ENCODE data around the gene OR5K2. TPM values are rescaled to one million over a fixed set of nuclear protein-coding genes. Genes with fewer than 3 reads are reported as not detected.

OR5K2 gene
- total RNA-seq, 1 donor from 2014 or later: not detected

DNA sequence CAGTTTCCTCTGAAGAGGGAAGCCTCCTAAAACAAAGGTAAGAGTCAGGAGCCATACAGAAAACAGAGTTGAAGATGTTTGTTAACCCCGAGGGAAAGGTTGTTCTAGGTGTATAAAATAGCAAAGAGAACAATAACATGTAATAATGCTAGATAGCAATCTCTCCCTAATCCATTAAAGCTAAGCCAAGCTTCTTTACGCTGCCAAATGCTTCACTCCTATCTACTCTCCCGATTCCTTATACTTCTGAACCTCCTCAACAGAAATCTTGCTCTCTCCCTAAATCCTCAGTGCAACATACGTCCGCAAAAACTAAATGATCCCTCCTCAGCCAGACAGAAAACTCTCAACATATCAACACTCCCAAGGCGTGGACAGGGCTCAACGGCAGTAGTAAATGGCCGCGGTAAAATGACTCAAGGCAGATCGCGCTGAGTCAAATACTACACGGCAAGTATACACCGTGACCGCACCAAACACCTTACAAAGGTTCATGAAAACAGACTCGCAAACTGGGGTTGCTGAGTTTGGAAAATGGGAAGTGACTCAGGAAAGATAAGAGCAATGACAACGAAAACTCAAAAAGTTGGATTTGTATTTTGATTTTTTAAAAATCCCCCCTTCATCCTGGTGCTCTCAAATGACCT is 24.5 kb downstream of the OR5K2 start:
- H3K9me3 ChIP-seq: no peaks in the 10 kb centered on the region
- DNase-seq (peak; percentile 44), ATAC-seq (peak; percentile 73 to 80)
- H3K36me3 ChIP-seq: peaks cover 25% of the 10 kb centered on the region
- peaks cover 21% of the 10 kb centered on the region for H3K4me1 ChIP-seq
- intact Hi-C loops (cut with DNase I): no loop called here
- peak overlapping the region; percentile 75 for H3K4me3 ChIP-seq
- TF ChIP-seq, protein P1, sequence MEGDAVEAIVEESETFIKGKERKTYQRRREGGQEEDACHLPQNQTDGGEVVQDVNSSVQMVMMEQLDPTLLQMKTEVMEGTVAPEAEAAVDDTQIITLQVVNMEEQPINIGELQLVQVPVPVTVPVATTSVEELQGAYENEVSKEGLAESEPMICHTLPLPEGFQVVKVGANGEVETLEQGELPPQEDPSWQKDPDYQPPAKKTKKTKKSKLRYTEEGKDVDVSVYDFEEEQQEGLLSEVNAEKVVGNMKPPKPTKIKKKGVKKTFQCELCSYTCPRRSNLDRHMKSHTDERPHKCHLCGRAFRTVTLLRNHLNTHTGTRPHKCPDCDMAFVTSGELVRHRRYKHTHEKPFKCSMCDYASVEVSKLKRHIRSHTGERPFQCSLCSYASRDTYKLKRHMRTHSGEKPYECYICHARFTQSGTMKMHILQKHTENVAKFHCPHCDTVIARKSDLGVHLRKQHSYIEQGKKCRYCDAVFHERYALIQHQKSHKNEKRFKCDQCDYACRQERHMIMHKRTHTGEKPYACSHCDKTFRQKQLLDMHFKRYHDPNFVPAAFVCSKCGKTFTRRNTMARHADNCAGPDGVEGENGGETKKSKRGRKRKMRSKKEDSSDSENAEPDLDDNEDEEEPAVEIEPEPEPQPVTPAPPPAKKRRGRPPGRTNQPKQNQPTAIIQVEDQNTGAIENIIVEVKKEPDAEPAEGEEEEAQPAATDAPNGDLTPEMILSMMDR (IDR thresholded peaks at IDR 0.05): no peak
- H3K27me3 ChIP-seq (ENCODE audit: low read depth): no peaks in the 10 kb centered on the region
- peak overlapping the region; percentile 94 for H3K27ac ChIP-seq

DNA sequence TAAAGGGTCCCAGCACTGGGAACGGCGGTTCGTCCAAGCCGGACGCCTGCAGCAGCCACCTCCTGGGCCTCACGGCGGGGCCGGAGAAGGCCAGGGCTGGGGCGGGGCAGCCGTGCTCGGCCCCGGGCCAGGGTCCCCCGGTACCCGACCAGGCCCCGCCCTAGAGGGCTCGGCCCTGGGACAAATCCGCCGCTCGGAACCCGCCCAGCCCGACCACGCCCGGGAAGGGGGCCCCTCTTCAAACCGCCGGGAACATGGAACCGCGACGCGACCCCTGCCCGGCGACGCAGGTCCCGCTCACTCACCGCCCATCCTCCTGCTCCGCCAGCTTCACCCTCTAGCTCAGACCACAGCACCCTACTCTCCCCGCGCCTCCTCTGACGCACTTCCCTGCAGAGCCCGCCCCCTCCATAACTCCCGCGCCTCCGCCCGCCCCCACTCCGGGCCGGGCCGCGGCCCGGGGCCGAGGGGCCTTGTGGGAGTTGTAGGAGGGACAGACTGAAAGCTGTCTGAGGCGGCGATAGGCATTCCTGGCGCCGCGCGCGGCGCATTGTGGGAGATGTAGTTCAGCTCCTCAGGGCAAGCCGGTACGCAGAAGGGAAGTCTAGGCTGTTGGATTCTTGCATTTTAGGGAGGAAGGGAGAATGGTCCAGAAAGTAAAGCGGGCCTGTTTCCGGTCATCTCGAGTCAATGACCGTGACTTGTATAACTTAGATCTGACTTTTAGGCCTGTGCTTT is 25.2 kb downstream of the OR5K2 start, which contains the start of gene CLDND1:
TSS of gene CLDND1 (minus strand) at position 359 of the 738 bp plus-strand sequence. CDS start 1,478 bp downstream, outside the sequence.
- Histone ChIP-seq H3K4me1 (peaks cover 21% of the 10 kb centered on the region), H3K4me3 (peak within 1 kb of the TSS; percentile 75), H3K27me3 (ENCODE audit: low read depth) (no peaks in the 10 kb centered on the region), H3K36me3 (peaks cover 18% of the 10 kb centered on the region), H3K9me3 (no peaks in the 10 kb centered on the region), H3K27ac (peak within 1 kb of the TSS; percentile 94)
- intact Hi-C loops (cut with DNase I): no loop called here
- peak; percentile 100 for ATAC-seq
- peak; percentile 99 for DNase-seq
- TF ChIP-seq, protein P1 (IDR thresholded peaks at IDR 0.05): no peak

DNA sequence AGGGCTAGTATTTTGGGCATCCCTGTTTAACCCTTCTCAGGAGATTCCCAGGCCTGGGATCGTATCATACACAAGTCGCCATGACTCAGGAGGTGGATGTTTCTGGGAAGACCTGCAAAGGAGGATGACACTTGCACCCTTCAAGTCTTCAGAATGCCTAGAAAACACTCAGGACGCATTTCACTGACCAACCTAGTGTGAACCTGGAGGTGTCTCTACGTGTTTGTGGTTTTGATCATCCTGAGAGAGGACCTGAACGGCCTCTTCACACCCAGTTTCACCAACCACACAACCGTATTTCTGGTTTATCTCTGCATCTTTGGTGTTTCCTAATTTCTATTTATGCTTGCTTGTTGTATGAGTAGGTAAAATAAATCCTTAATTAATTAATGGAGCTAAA is 28.0 kb downstream of the OR5K2 start:
- no peak overlapping the region for H3K27ac ChIP-seq
- no peaks in the 10 kb centered on the region for H3K36me3 ChIP-seq
- intact Hi-C loops (cut with DNase I): no loop called here
- H3K4me1 ChIP-seq: peaks cover 13% of the 10 kb centered on the region
- no peaks in the 10 kb centered on the region for H3K9me3 ChIP-seq
- no peaks in the 10 kb centered on the region for H3K27me3 ChIP-seq (ENCODE audit: low read depth)
- DNase-seq: no peak
- ATAC-seq: no peak
- TF ChIP-seq, protein P1 (IDR thresholded peaks at IDR 0.05): no peak
- no peak overlapping the region for H3K4me3 ChIP-seq

DNA sequence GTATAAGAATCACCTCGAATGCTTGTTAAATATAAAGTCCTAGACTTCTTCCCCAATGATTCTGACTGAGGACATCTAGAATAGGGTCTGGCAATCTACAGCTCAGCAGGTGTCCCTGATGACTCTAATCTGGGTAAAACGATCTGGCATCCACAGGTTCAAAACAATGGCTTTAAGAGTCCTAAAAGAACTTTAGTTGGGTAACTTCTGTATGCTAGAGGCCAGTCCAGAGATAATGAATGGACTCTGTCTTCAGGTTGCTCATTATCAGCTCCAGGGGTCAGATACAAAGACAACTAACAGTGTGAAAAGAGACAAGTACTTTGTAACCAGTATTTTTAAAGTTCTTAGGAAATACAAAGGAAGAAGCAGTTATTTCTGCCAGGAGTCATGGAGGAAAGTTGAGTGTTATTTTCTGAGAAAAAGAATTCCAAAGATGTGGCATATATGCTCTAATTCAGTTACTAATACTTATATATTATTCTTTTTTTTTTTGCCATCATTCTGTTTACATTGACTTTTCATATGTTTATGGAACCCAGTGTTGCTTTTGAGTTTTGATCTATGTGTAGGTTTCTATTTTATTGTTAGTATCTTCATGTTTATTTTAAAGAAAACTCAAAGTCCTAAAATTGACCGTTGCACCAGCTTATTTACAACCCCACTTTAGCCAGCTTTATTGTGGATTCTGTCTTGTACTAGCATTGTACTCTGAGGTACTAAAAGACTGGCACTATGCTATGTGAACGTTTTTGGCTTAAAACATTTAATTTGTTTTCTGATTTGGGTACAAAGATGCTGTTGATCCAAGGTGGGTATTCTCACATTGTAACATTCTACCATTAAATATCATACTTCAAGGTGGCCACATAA is 31.2 kb downstream of the OR5K2 start:
- Histone ChIP-seq H3K9me3 (no peaks in the 10 kb centered on the region), H3K36me3 (no peaks in the 10 kb centered on the region), H3K27me3 (ENCODE audit: low read depth) (no peaks in the 10 kb centered on the region), H3K4me1 (no peaks in the 10 kb centered on the region), H3K4me3 (no peak overlapping the region), H3K27ac (no peak overlapping the region)
- intact Hi-C loops (cut with DNase I): no loop called here
- no peak for ATAC-seq
- TF ChIP-seq, protein P1 (IDR thresholded peaks at IDR 0.05): no peak
- DNase-seq: no peak

DNA sequence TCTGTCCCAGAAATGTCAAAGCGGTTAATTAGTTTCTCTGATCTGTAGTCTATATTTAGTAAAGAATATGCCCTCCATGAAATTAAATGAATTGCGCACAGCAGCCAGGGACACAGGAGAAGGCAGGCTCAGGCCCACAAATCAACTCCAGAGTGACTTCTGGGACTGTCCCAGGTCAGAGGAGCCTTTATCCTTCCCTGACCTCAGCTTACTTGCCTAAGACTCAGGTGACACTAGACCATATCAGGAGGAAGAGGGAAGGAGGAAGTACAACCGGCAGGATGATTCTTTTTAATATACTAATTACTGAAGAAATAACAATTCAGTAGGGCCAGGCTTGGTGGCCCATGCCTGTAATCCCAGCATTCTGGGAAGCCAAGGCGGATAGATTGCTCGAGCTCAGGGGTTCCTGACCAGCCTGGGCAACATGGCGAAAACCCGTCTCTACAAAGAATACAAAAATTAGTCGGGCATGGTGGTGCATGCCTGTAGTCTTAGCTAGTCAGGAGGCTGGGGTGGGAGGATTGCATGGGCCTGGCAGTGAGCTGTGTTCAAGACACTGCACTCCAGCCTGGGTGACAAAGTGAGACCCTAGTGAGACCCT is 32.5 kb downstream of the OR5K2 start:
- intact Hi-C loops (cut with DNase I): no loop called here
- no peaks in the 10 kb centered on the region for H3K36me3 ChIP-seq
- ATAC-seq: no peak
- TF ChIP-seq, protein P1 (IDR thresholded peaks at IDR 0.05): no peak
- no peaks in the 10 kb centered on the region for H3K9me3 ChIP-seq
- no peak overlapping the region for H3K4me3 ChIP-seq
- DNase-seq: no peak
- H3K4me1 ChIP-seq: no peaks in the 10 kb centered on the region
- H3K27me3 ChIP-seq (ENCODE audit: low read depth): no peaks in the 10 kb centered on the region
- no peak overlapping the region for H3K27ac ChIP-seq

All from lower lobe of right lung (tissue), 2 donors.